ENCODE measurements around the gene NOL6.
A peak's percentile ranks its signal among the peaks of the same experiment; 100 is the strongest.

Gene NOL6

GRCh38 chr9:33447799-33448553 is 25.7 kb downstream of the NOL6 start:
- no peak for DNase-seq

GRCh38 chr9:33446946-33447798 is 26.6 kb downstream of the NOL6 start, which contains the start of gene AQP3:
AQP3 (minus strand) TSS chr9:33447593; CDS start chr9:33447530, 63 bp downstream.
- DNase-seq: peak; percentile 78

GRCh38 chr9:33446240-33446945 is 27.3 kb downstream of the NOL6 start:
- DNase-seq: no peak

GRCh38 chr9:33445389-33446239 is 28.1 kb downstream of the NOL6 start:
- no peak for DNase-seq

GRCh38 chr9:33443464-33444154 is 30.1 kb downstream of the NOL6 start:
- no peak for DNase-seq

- DNase-seq: no peak
Observed at GRCh38 chr9:33443047-33443446, 30.7 kb downstream of the NOL6 start.

GRCh38 chr9:33442125-33442524 is 31.6 kb downstream of the NOL6 start:
- DNase-seq: no peak

- no peak for DNase-seq
Observed at GRCh38 chr9:33440609-33441008, 33.1 kb downstream of the NOL6 start.

- no peak for DNase-seq
Observed at GRCh38 chr9:33440204-33440603, 33.5 kb downstream of the NOL6 start.

- DNase-seq: no peak
Observed at GRCh38 chr9:33439731-33440130, 34.0 kb downstream of the NOL6 start.

GRCh38 chr9:33438926-33439680 is 34.6 kb downstream of the NOL6 start:
- DNase-seq: no peak

- DNase-seq: no peak
Observed at GRCh38 chr9:33437898-33438297, 35.8 kb downstream of the NOL6 start.

- no peak for DNase-seq
Observed at GRCh38 chr9:33437205-33437604, 36.5 kb downstream of the NOL6 start.

GRCh38 chr9:33436445-33436844 is 37.3 kb downstream of the NOL6 start:
- no peak for DNase-seq

GRCh38 chr9:33435821-33436277 is 37.9 kb downstream of the NOL6 start:
- DNase-seq: no peak

GRCh38 chr9:33434317-33435105 is 39.2 kb downstream of the NOL6 start:
- DNase-seq: no peak

- DNase-seq: no peak
Observed at GRCh38 chr9:33433871-33434270, 39.9 kb downstream of the NOL6 start.

GRCh38 chr9:33431420-33431819 is 42.3 kb downstream of the NOL6 start:
- DNase-seq: no peak

- no peak for DNase-seq
Observed at GRCh38 chr9:33430942-33431341, 42.8 kb downstream of the NOL6 start.

All from femur (tissue), 1 donor.